Ovary (tissue), 9 donors: ENCODE results near the gene SFMBT2. TPM values are rescaled to one million over a fixed set of nuclear protein-coding genes. Genes with fewer than 3 reads are reported as not detected.

Experiments used
- DNase-seq, 5 donors: peaks; one replicate each; pipeline ENCODE4 v3.0.0-alpha.2; 2019 to 2020
- H3K27ac ChIP-seq, 2 donors: fragments of 200-600 bp; one replicate each; pipeline versions ENCODE4 v1.5.1 to v1.8.0; 2019 to 2022
- H3K27me3 ChIP-seq: fragments of 200-600 bp; one replicate; pipeline ENCODE4 v1.8.0; 2022
- H3K36me3 ChIP-seq: fragments of 200-600 bp; sonication (generic); one replicate; pipeline ENCODE4 v1.5.1; 2019
- H3K4me1 ChIP-seq: one replicate; pipeline ENCODE4 v1.8.1; 2013; ENCODE audit warnings: mild to moderate bottlenecking, moderate library complexity; ENCODE audit not compliant: insufficient read depth
- H3K4me3 ChIP-seq: fragments of 200-600 bp; sonication (generic); one replicate; pipeline ENCODE4 v1.5.1; 2017
- H3K9me3 ChIP-seq, 2 donors: fragments of 200-600 bp in 1 of 2; sonication (generic) in 1 of 2; one replicate each; pipeline versions ENCODE4 v1.5.1 to v1.8.1; 2013 to 2019; ENCODE audit warnings: mild to moderate bottlenecking in 1 of 2, moderate library complexity in 1 of 2
- CTCF ChIP-seq, 3 donors: fragments of 450-650 bp in 2 of 3; fragments of 200-600 bp in 1 of 3; IDR thresholded peaks; one replicate each; pipeline versions ENCODE4 v1.5.1 to v1.8.0; 2016 to 2022; ENCODE audit warnings: antibody characterized with exemption in 3 of 3, mild to moderate bottlenecking in 1 of 3
- EP300 ChIP-seq: sonication (generic); formaldehyde crosslinking; IDR thresholded peaks from one replicate; pipeline ENCODE4 v1.6.1; 2017; ENCODE audit warnings: antibody characterized with exemption
- POLR2A ChIP-seq: fragments of 450-650 bp; IDR thresholded peaks from one replicate; pipeline ENCODE4 v1.6.1; 2017; ENCODE audit warnings: antibody characterized with exemption, mild to moderate bottlenecking, moderate library complexity
- WGBS, 3 donors: extraction: QIAGEN DNeasy Blood & Tissue Kit in 1 of 3; methylation state at CpG; one replicate each; pipeline versions ENCODE4 v1.1.5 to v1.1.7; 2013 to 2017; 5-methylcytosine and 5-hydroxymethylcytosine counted together
- intact Hi-C, 4 donors: fragments of 100-400 bp; cut with DNase I; formaldehyde crosslinking; loops; one replicate each; pipeline versions ENCODE4 v1.11.0 to v1.15.1; 2022 to 2023
- polyA plus RNA-seq, 2 donors: library from polyadenylated mRNA; stranded (reverse); fragments of 200-250 nt in 1 of 2; fragments of 350-450 nt in 1 of 2; fragmentation: Illumina TruSeq in 1 of 2; extraction: RNeasy Lipid Tissue Mini Kit (QIAGEN cat#74804) in 1 of 2; gene quantifications; one replicate each; pipeline ENCODE4 v1.2.3, GENCODE V29; 2013 to 2014
- total RNA-seq, 7 donors: library from RNA; depleted of rRNA in 2 of 7; stranded (reverse); fragments of >200 nt in 2 of 7; fragmentation: NEBNext Ultra II Directional in 3 of 7; extraction: Animal tissue kit (Norgen Biotek cat#: 25700) in 3 of 7; gene quantifications; one replicate each; pipeline versions ENCODE4 v1.1.0 to v1.2.4, GENCODE V29; 2016 to 2023
- donor health status: DM: no; HTN: no; CAD: no; lungs with moderate emphysema.
- donor health status: DM: no; HTN: no; CAD: no.
- donor health status: Bipolar disorder and iron deficiency.
- donor health status: DM: yes; HTN: yes; CAD: no.
- donor health status: DM: no; HTN: no; CAD: no.
- donor health status: DM: yes; HTN: yes; CAD: no.

SFMBT2 gene
- total and polyA plus RNA-seq, 9 donors = 5.0 to 28.1 (median 17.8) TPM

- DNase-seq = no peak
- no peaks in the 10 kb centered on the region for H3K9me3 ChIP-seq
- no peak overlapping the region for H3K27ac ChIP-seq
- no peaks in the 10 kb centered on the region for H3K27me3 ChIP-seq
- WGBS, 3 donors = 87 to 89% (median 87%) methylated on average over 3 of the region's 3 CpGs
- no peak overlapping the region for H3K4me3 ChIP-seq
- no peak for TF ChIP-seq CTCF (IDR thresholded peaks at IDR 0.05)
- no peak for TF ChIP-seq POLR2A
- TF ChIP-seq EP300 = no peak
- no peaks in the 10 kb centered on the region for H3K36me3 ChIP-seq
- no peaks in the 10 kb centered on the region for H3K4me1 ChIP-seq
- intact Hi-C loops = no loop called here
Observed at GRCh38 chr10:7424919-7425318, 14.1 kb upstream of the SFMBT2 start.

GRCh38 chr10:7424315-7424714 lies 13.5 kb upstream of the SFMBT2 start:
- intact Hi-C loops = no loop called here
- H3K4me1 ChIP-seq = no peaks in the 10 kb centered on the region

GRCh38 chr10:7423521-7423920 lies 12.7 kb upstream of the SFMBT2 start:
- intact Hi-C loops = no loop called here
- no peaks in the 10 kb centered on the region for H3K36me3 ChIP-seq
- 41 to 43% (median 43%) methylated on average over 6 of the region's 6 CpGs for WGBS, 3 donors

More at GRCh38 chr10:7424315-7424714, 13.5 kb upstream of the SFMBT2 start:
- no peak for DNase-seq
- Histone ChIP-seq H3K4me3 (no peak overlapping the region), H3K27ac (no peak overlapping the region), H3K27me3 (no peaks in the 10 kb centered on the region), H3K9me3 (no peaks in the 10 kb centered on the region), H3K36me3 (no peaks in the 10 kb centered on the region)
- TF ChIP-seq EP300 (no peak), POLR2A (no peak), CTCF (IDR thresholded peaks at IDR 0.05) (no peak)
- WGBS, 3 donors = 82 to 85% (median 83%) methylated on average over 12 of the region's 12 CpGs

GRCh38 chr10:7421526-7421925 lies 10.7 kb upstream of the SFMBT2 start:
- Histone ChIP-seq H3K27me3 (no peaks in the 10 kb centered on the region), H3K4me1 (no peaks in the 10 kb centered on the region), H3K4me3 (no peak overlapping the region), H3K27ac (no peak overlapping the region), H3K36me3 (no peaks in the 10 kb centered on the region), H3K9me3 (no peaks in the 10 kb centered on the region)
- intact Hi-C loops = no loop called here
- no peak for DNase-seq
- TF ChIP-seq EP300 (no peak), CTCF (IDR thresholded peaks at IDR 0.05) (no peak), POLR2A (no peak)
- WGBS, 3 donors = 70 to 80% (median 76%) methylated on average over 1 of the region's 1 CpG

More at GRCh38 chr10:7423521-7423920, 12.7 kb upstream of the SFMBT2 start:
- no peak for DNase-seq
- H3K27me3 ChIP-seq = no peaks in the 10 kb centered on the region
- no peaks in the 10 kb centered on the region for H3K4me1 ChIP-seq
- no peaks in the 10 kb centered on the region for H3K9me3 ChIP-seq
- TF ChIP-seq EP300 (no peak), CTCF (IDR thresholded peaks at IDR 0.05) (no peak), POLR2A (no peak)
- H3K4me3 ChIP-seq = no peak overlapping the region
- no peak overlapping the region for H3K27ac ChIP-seq
